IMR-90 (cell line): Measurements from ENCODE around the gene TRMT10B. TPM values are rescaled to one million over a fixed set of nuclear protein-coding genes. Genes with fewer than 3 reads are reported as not detected.
"Not testable (repeated sequence)": the region's sequence is repeated elsewhere in the genome, so short reads cannot be mapped to it uniquely, and the experiment has no call there.

Experiments used
- ATAC-seq: fragments of 200-7000 bp; cut with Tn5 transposase; 2 replicates; pipeline ENCODE4 v1.9.1; 2020; ENCODE audit warnings: low read depth, mild to moderate bottlenecking, moderate library complexity
- BruUV-seq: library from RNA; stranded (reverse); fragments of 400-500 nt; replicated peaks from 2 replicates; lab custom pipeline; 2021; lab: Mats Ljungman, UMichigan
- CTCF ChIA-PET: fragments of 300-600 bp; formaldehyde crosslinking; extraction: SDS; loops from one replicate; lab custom pipeline; 2021; ENCODE audit warnings: antibody characterized with exemption; lab: Yijun Ruan, JAX
- POLR2A ChIA-PET: fragments of 300-600 bp; sonication (Branson Sonifier 250); formaldehyde crosslinking; loops from one replicate; lab custom pipeline; 2022; ENCODE audit warnings: antibody characterized with exemption; ENCODE audit not compliant: unreplicated experiment; lab: Charles Lee
- DNase-seq: peaks from one replicate; pipeline ENCODE4 v3.0.0; 2013
- H2AFZ ChIP-seq: replicated peaks from 2 replicates; pipeline ENCODE3; 2013; ENCODE audit warnings: low read length, mild to moderate bottlenecking; ENCODE audit not compliant: poor library complexity
- H2AK5ac ChIP-seq: 2 replicates; pipeline ENCODE4 v1.6.1; 2013; ENCODE audit warnings: low read depth, low read length, inconsistent platforms
- H2AK9ac ChIP-seq: replicated peaks from 2 replicates; pipeline ENCODE3; 2013; ENCODE audit warnings: mild to moderate bottlenecking, low read depth, low read length, moderate library complexity; ENCODE audit not compliant: poor library complexity
- H2BK120ac ChIP-seq: 2 replicates; pipeline ENCODE4 v1.6.1; 2013; ENCODE audit warnings: low read depth, low read length, inconsistent platforms
- H2BK15ac ChIP-seq: 3 replicates; pipeline ENCODE4 v1.6.1; 2013; ENCODE audit warnings: low read depth, low read length, inconsistent platforms
- H2BK20ac ChIP-seq: 2 replicates; pipeline ENCODE4 v1.6.1; 2013; ENCODE audit warnings: low read depth, mild to moderate bottlenecking, inconsistent platforms, low read length, moderate library complexity
- H2BK5ac ChIP-seq: 2 replicates; pipeline ENCODE4 v1.6.1; 2013; ENCODE audit warnings: mild to moderate bottlenecking, low read depth, low read length, inconsistent platforms; ENCODE audit not compliant: poor library complexity, severe bottlenecking
- H3K14ac ChIP-seq: replicated peaks from 2 replicates; pipeline ENCODE4 v1.6.1; 2013; ENCODE audit warnings: low read depth, low read length, inconsistent platforms
- H3K18ac ChIP-seq: 2 replicates; pipeline ENCODE4 v1.6.1; 2013; ENCODE audit warnings: low read depth, low read length, control low read depth
- H3K23ac ChIP-seq: 2 replicates; pipeline ENCODE4 v1.6.1; 2013; ENCODE audit warnings: low read depth, low read length, inconsistent platforms
- H3K27ac ChIP-seq: 2 replicates; pipeline ENCODE4 v1.5.1; 2013; ENCODE audit warnings: mild to moderate bottlenecking, control low read depth, low read length; ENCODE audit not compliant: insufficient read depth
- H3K27me3 ChIP-seq: 2 replicates; pipeline ENCODE4 v1.6.1; 2013; ENCODE audit warnings: low read length; ENCODE audit not compliant: control insufficient read depth, insufficient read depth
- H3K36me3 ChIP-seq: 2 replicates; pipeline ENCODE4 v1.6.1; 2013; ENCODE audit warnings: low read length, mixed read lengths; ENCODE audit not compliant: control insufficient read depth, insufficient read depth
- H3K4ac ChIP-seq: 2 replicates; pipeline ENCODE4 v1.6.1; 2013; ENCODE audit warnings: low read depth, low read length, inconsistent platforms
- H3K4me1 ChIP-seq: 2 replicates; pipeline ENCODE4 v1.6.1; 2013; ENCODE audit warnings: low read length, mixed read lengths; ENCODE audit not compliant: control insufficient read depth, insufficient read depth
- H3K4me2 ChIP-seq: 2 replicates; pipeline ENCODE4 v1.6.1; 2013; ENCODE audit warnings: low read depth, mild to moderate bottlenecking, control low read depth, low read length, moderate library complexity
- H3K4me3 ChIP-seq: 2 replicates; pipeline ENCODE4 v1.5.1; 2013; ENCODE audit warnings: low read depth, mild to moderate bottlenecking, control low read depth, low read length, moderate library complexity; ENCODE audit not compliant: insufficient read depth
- H3K56ac ChIP-seq: 2 replicates; pipeline ENCODE4 v1.6.1; 2013; ENCODE audit warnings: low read length, inconsistent platforms; ENCODE audit not compliant: insufficient read depth; ENCODE audit errors: extremely low read depth
- H3K79me1 ChIP-seq, 2 experiments: 2 replicates each; pipeline ENCODE4 v1.6.1; 2013; ENCODE audit warnings: low read length in 2 of 2, inconsistent platforms in 1 of 2, low read depth in 1 of 2
- H3K9ac ChIP-seq: 2 replicates; pipeline ENCODE4 v1.6.1; 2013; ENCODE audit warnings: low read depth, low read length, control low read depth
- H3K9me1 ChIP-seq: 2 replicates; pipeline ENCODE4 v1.6.1; 2013; ENCODE audit warnings: low read length, inconsistent platforms; ENCODE audit not compliant: insufficient read depth
- H3K9me3 ChIP-seq: 2 replicates; pipeline ENCODE4 v1.6.1; 2013; ENCODE audit warnings: low read length; ENCODE audit not compliant: control insufficient read depth, insufficient read depth
- H4K20me1 ChIP-seq: 2 replicates; pipeline ENCODE4 v1.6.1; 2013; ENCODE audit warnings: low read length, inconsistent platforms; ENCODE audit not compliant: insufficient read depth
- H4K5ac ChIP-seq: 2 replicates; pipeline ENCODE4 v1.6.1; 2013; ENCODE audit warnings: mild to moderate bottlenecking, low read depth, low read length, control low read depth
- H4K8ac ChIP-seq, 2 experiments: 2 replicates each; pipeline ENCODE4 v1.6.1; 2013; ENCODE audit warnings: low read depth in 2 of 2, low read length in 2 of 2, control low read depth in 1 of 2, inconsistent platforms in 1 of 2
- H4K91ac ChIP-seq: 2 replicates; pipeline ENCODE4 v1.6.1; 2013; ENCODE audit warnings: low read depth, low read length, inconsistent platforms; ENCODE audit not compliant: insufficient read depth
- CEBPB ChIP-seq: IDR thresholded peaks from 2 replicates; pipeline ENCODE4 v1.6.1; 2012; ENCODE audit warnings: low read depth, low read length, improper control_type of control experiment
- MXI1 ChIP-seq: IDR thresholded peaks from 2 replicates; pipeline ENCODE4 v1.6.1; 2012; ENCODE audit warnings: low read depth, mild to moderate bottlenecking, low read length, moderate library complexity, borderline replicate concordance
- WGBS, 2 experiments: methylation state at CpG; one replicate each; pipeline versions ENCODE4 v1.1.5 to v1.1.7; 2013; ENCODE audit warnings: missing lambda C conversion rate in 2 of 2; ENCODE audit not compliant: insufficient read length in 1 of 2; ENCODE audit errors: extremely low coverage in 2 of 2; 5-methylcytosine and 5-hydroxymethylcytosine counted together
- dilution Hi-C: fragments of 300-500 bp; cut with HindIII; formaldehyde crosslinking; loops from one replicate; pipeline ENCODE4 v1.14.3; 2018; ENCODE audit warnings: low sequenced_read_pairs; ENCODE audit not compliant: unreplicated experiment
- in situ Hi-C: fragments of 300-500 bp; cut with MboI; formaldehyde crosslinking; loops from 3 replicates; pipeline ENCODE4 v1.14.3; 2019; ENCODE audit warnings: low sequenced_read_pairs, inconsistent platforms, mixed read lengths
- intact Hi-C: fragments of 100-400 bp; cut with micrococcal nuclease; formaldehyde crosslinking; loops from 2 replicates; pipeline ENCODE4 v1.10.0; 2022
- polyA plus RNA-seq, 3 experiments: library from polyadenylated mRNA; depleted of rRNA; stranded (reverse); fragments of >200 nt; gene quantifications; 2 replicates each; pipeline ENCODE4 v1.2.3, GENCODE V29; 2012; ENCODE audit warnings: low replicate concordance in 1 of 3
- total RNA-seq: library from RNA; depleted of rRNA; stranded (reverse); fragments of >200 nt; gene quantifications from 2 replicates; pipeline ENCODE4 v1.2.3, GENCODE V29; 2012

Gene TRMT10B
- total and polyA plus RNA-seq, 2 of the 4 experiments (the other 2 are of a cell fraction), result 2.3 to 4.5 TPM

GRCh38 chr9:37761511-37761910 lies 7.9 kb downstream of the TRMT10B start:
- H3K4ac ChIP-seq, result peak overlapping the region; percentile 65
- DNase-seq (peak; percentile 88), ATAC-seq (peak; percentile 84)
- peak overlapping the region; percentile 62; the same call in 2 of the 3 replicates for H2BK15ac ChIP-seq
- H3K9me3 ChIP-seq, result no peaks in the 10 kb centered on the region
- peak overlapping the region; percentile 48; the same call in 1 of the 2 replicates for H3K27ac ChIP-seq
- H3K14ac ChIP-seq, result 0 out of 2 replicates have a peak overlapping the region, but pooled peaks have one; percentile 43
- TF ChIP-seq CEBPB (no peak), MXI1 (peak; percentile 67; the same call in 1 of the 2 replicates)
- H4K8ac ChIP-seq, result peak overlapping the region in 1 of 2 experiments; percentile 28; a peak in 1 of 4 replicates
- peak overlapping the region; percentile 87; the same call in 1 of the 2 replicates for H2AK5ac ChIP-seq
- no peak overlapping the region for H3K9ac ChIP-seq
- H3K18ac ChIP-seq, result peak overlapping the region; percentile 42; the same call in 1 of the 2 replicates
- H3K4me1 ChIP-seq, result peaks cover 9% of the 10 kb centered on the region
- peaks cover 8% of the 10 kb centered on the region for H3K9me1 ChIP-seq
- H2BK20ac ChIP-seq, result peak overlapping the region; percentile 38
- peaks cover 5% of the 10 kb centered on the region; the same call in 1 of the 2 replicates for H4K20me1 ChIP-seq
- peak overlapping the region; percentile 46; the same call in 1 of the 2 replicates for H3K23ac ChIP-seq
- H3K27me3 ChIP-seq, result no peaks in the 10 kb centered on the region
- peaks cover 5 to 10% of the 10 kb centered on the region in 2 experiments; a peak in 2 of 4 replicates for H3K79me1 ChIP-seq
- peak overlapping the region; percentile 82 for H2BK5ac ChIP-seq
- BruUV-seq, result no TSS peak
- POLR2A ChIA-PET, result no interaction called here
- in situ Hi-C loops, result no loop called here
- no peak overlapping the region for H4K5ac ChIP-seq
- H2AK9ac ChIP-seq, result no peak overlapping the region
- H2AFZ ChIP-seq, result no peak overlapping the region
- peak overlapping the region; percentile 38; the same call in 1 of the 2 replicates for H3K4me2 ChIP-seq
- WGBS, 2 experiments, result no CpG with 5 or more reads among the region's 3 CpGs
- CTCF ChIA-PET, result no interaction called here
- no peak overlapping the region for H4K91ac ChIP-seq
- intact Hi-C loops, result no loop called here
- dilution Hi-C loops, result no loop called here
- peak overlapping the region; percentile 31 for H2BK120ac ChIP-seq
- H3K56ac ChIP-seq, result no peak overlapping the region
- peaks cover 4% of the 10 kb centered on the region for H3K36me3 ChIP-seq
- H3K4me3 ChIP-seq, result no peak overlapping the region

GRCh38 chr9:37765263-37765662 lies 11.7 kb downstream of the TRMT10B start:
- H3K23ac ChIP-seq, H2AK9ac ChIP-seq, H4K5ac ChIP-seq, intact Hi-C loops, ATAC-seq, dilution Hi-C loops, H4K20me1 ChIP-seq, POLR2A ChIA-PET, H4K8ac ChIP-seq, H2BK5ac ChIP-seq, in situ Hi-C loops, H2AFZ ChIP-seq, H3K14ac ChIP-seq, H3K4me3 ChIP-seq, H3K18ac ChIP-seq, H2BK20ac ChIP-seq, BruUV-seq, CTCF ChIA-PET, H3K36me3 ChIP-seq, H3K27ac ChIP-seq, H2BK120ac ChIP-seq, H2AK5ac ChIP-seq, H4K91ac ChIP-seq, DNase-seq, H3K4me1 ChIP-seq, H3K27me3 ChIP-seq, H2BK15ac ChIP-seq, H3K9ac ChIP-seq, H3K4me2 ChIP-seq, H3K56ac ChIP-seq, H3K4ac ChIP-seq, H3K9me1 ChIP-seq, H3K9me3 ChIP-seq: not testable (repeated sequence)
- H3K79me1 ChIP-seq, result peaks cover 4 to 13% of the 10 kb centered on the region in 2 experiments; a peak in 2 of 4 replicates
- WGBS, 2 experiments, result no CpG with 5 or more reads among the region's 6 CpGs
